GM12878 (cell line): Measurements from ENCODE around the gene ECT2L. TPM values are rescaled to one million over a fixed set of nuclear protein-coding genes. Genes with fewer than 3 reads are reported as not detected.

ENCODE experiments used
- ATAC-seq: fragments of 200-7000 bp; cut with Tn5 transposase; 3 replicates; pipeline ENCODE4 v1.9.1; 2020; ENCODE audit warnings: mild to moderate bottlenecking, moderate library complexity
- BruUV-seq: library from RNA; stranded (reverse); fragments of 400-500 nt; replicated peaks from 2 replicates; lab custom pipeline; 2021; lab: Mats Ljungman, UMichigan
- CTCF ChIA-PET: fragments of 300-600 bp; sonication (Branson Sonifier 250); formaldehyde crosslinking; extraction: SDS; loops from one replicate; lab custom pipeline; 2021; ENCODE audit warnings: inconsistent platforms; lab: Yijun Ruan, JAX
- POLR2A ChIA-PET: fragments of 350-600 bp; formaldehyde crosslinking; extraction: SDS; loops from one replicate; lab custom pipeline; 2021; ENCODE audit warnings: inconsistent platforms; lab: Charles Lee
- RAD21 ChIA-PET: fragments of 300-600 bp; sonication (Branson Sonifier 250); formaldehyde crosslinking; loops from one replicate; lab custom pipeline; 2023; ENCODE audit warnings: antibody characterized with exemption; ENCODE audit not compliant: unreplicated experiment; lab: Charles Lee
- SMC1A ChIA-PET: fragments of 300-600 bp; sonication (Branson Sonifier 250); formaldehyde crosslinking; loops from one replicate; lab custom pipeline; 2023; ENCODE audit not compliant: unreplicated experiment, uncharacterized antibody; lab: Charles Lee
- DNase-seq: peaks from one replicate; pipeline ENCODE4 v3.0.0-alpha.2; 2011; ENCODE audit warnings: low read depth, low spot score
- FAIRE-seq: peaks from 3 replicates; lab custom pipeline; 2011; peaks lifted over from hg19 to GRCh38; lab: Jason Lieb, UNC
- H2AFZ ChIP-seq: 2 replicates; pipeline ENCODE4 v1.6.0; 2011; ENCODE audit warnings: low read depth, low read length, control low read depth; ENCODE audit not compliant: control insufficient read depth
- H3K27ac ChIP-seq: 2 replicates; pipeline ENCODE4 v1.5.1; 2011; ENCODE audit warnings: control low read depth; ENCODE audit not compliant: control insufficient read depth, insufficient read depth
- H3K27me3 ChIP-seq, 2 experiments: replicated peaks in 1 of 2; 2 replicates each; pipeline versions ENCODE4 v1.6.0 to v1.6.1; 2011; ENCODE audit warnings: low read length in 1 of 2; ENCODE audit not compliant: control insufficient read depth in 2 of 2, insufficient read depth in 2 of 2
- H3K36me3 ChIP-seq, 2 experiments: 2 replicates each; pipeline ENCODE4 v1.5.1; 2011; ENCODE audit warnings: low read length in 1 of 2; ENCODE audit not compliant: control insufficient read depth in 2 of 2, insufficient read depth in 2 of 2
- H3K4me1 ChIP-seq: 2 replicates; pipeline ENCODE4 v1.6.1; 2011; ENCODE audit warnings: mild to moderate bottlenecking, low read length, moderate library complexity, mixed read lengths; ENCODE audit not compliant: control insufficient read depth, insufficient read depth
- H3K4me2 ChIP-seq: 2 replicates; pipeline ENCODE4 v1.6.0; 2011; ENCODE audit warnings: control low read depth; ENCODE audit not compliant: control insufficient read depth, insufficient read depth
- H3K4me3 ChIP-seq: fragments of 200-600 bp; sonication (generic); 2 replicates; pipeline ENCODE4 v1.5.1; 2016
- H3K79me2 ChIP-seq: 2 replicates; pipeline ENCODE4 v1.6.0; 2011; ENCODE audit warnings: low read length; ENCODE audit not compliant: control insufficient read depth, insufficient read depth
- H3K9ac ChIP-seq: 2 replicates; pipeline ENCODE4 v1.8.0; 2011; ENCODE audit warnings: low read length, control low read depth, mixed read lengths; ENCODE audit not compliant: control insufficient read depth, insufficient read depth
- H3K9me3 ChIP-seq: replicated peaks from 3 replicates; pipeline ENCODE4 v1.5.1; 2011; ENCODE audit warnings: mild to moderate bottlenecking, low read length; ENCODE audit not compliant: control insufficient read depth, insufficient read depth
- H4K20me1 ChIP-seq: 2 replicates; pipeline ENCODE4 v1.6.0; 2011; ENCODE audit not compliant: control insufficient read depth, insufficient read depth
- ETV6 ChIP-seq, 2 experiments: fragments of 450-650 bp in 1 of 2; IDR thresholded peaks in 1 of 2; conservative IDR thresholded peaks in 1 of 2; 2 replicates each; pipeline ENCODE4 v1.6.1; 2014; ENCODE audit warnings: antibody characterized with exemption in 1 of 2, borderline replicate concordance in 1 of 2, low read depth in 1 of 2, mild to moderate bottlenecking in 1 of 2, moderate library complexity in 1 of 2
- HCFC1 ChIP-seq: fragments of 150-350 bp; IDR thresholded peaks from 2 replicates; pipeline ENCODE4 v1.6.1; 2014; ENCODE audit warnings: low read length
- MTA2 ChIP-seq: fragments of 450-650 bp; IDR thresholded peaks from 2 replicates; pipeline ENCODE4 v1.6.1; 2016; ENCODE audit warnings: low read depth, mild to moderate bottlenecking, moderate library complexity
- RAD51 ChIP-seq: fragments of 450-650 bp; IDR thresholded peaks from 2 replicates; pipeline ENCODE4 v1.6.1; 2016; ENCODE audit warnings: moderate library complexity, mild to moderate bottlenecking, inconsistent platforms
- RFX5 ChIP-seq: IDR thresholded peaks from 2 replicates; pipeline ENCODE4 v1.6.1; 2011; ENCODE audit warnings: low read depth, low read length, improper control_type of control experiment
- ZBTB4 ChIP-seq: fragments of 450-650 bp; formaldehyde crosslinking; IDR thresholded peaks from 2 replicates; pipeline ENCODE4 v1.4.0; 2022; ENCODE audit warnings: mild to moderate bottlenecking, moderate library complexity
- WGBS: methylation state at CpG from one replicate; pipeline ENCODE4 v1.1.6; 2016; ENCODE audit warnings: low lambda C conversion rate; ENCODE audit not compliant: insufficient replicate concordance, insufficient coverage; ENCODE audit errors: missing lambda C conversion rate; 5-methylcytosine and 5-hydroxymethylcytosine counted together
- in situ Hi-C: fragments of 300-500 bp; cut with MboI; formaldehyde crosslinking; loops from 9 replicates; pipeline ENCODE4 v1.14.3; 2018; ENCODE audit warnings: mixed read lengths
- intact Hi-C: fragments of 100-400 bp; cut with micrococcal nuclease; formaldehyde crosslinking; loops from one replicate; pipeline ENCODE4 v1.14.2; 2022; ENCODE audit not compliant: unreplicated experiment
- polyA plus RNA-seq, 11 experiments: library from polyadenylated mRNA; depleted of rRNA in 4 of 11; unstranded in 6 of 11; stranded (reverse) in 5 of 11; fragments of >200 nt; fragmentation: Nextera tagmentation in 4 of 11; fragmentation: Illumina TruSeq in 1 of 11; extraction: Ambion mirVana in 4 of 11; extraction: Trizol in 1 of 11; gene quantifications; 1 replicate in 1 of 11; 2 replicates in 10 of 11; pipeline versions ENCODE4 v1.2.1 to v1.2.3, GENCODE V29; 2011 to 2016; ENCODE audit warnings: inconsistent platforms in 2 of 11, missing spikeins in 2 of 11, low read depth in 1 of 11
- total RNA-seq, 4 experiments: library from RNA; depleted of rRNA in 3 of 4; stranded (reverse); fragments of >200 nt in 3 of 4; fragmentation: Illumina TruSeq in 1 of 4; extraction: Trizol in 1 of 4; gene quantifications; 2 replicates each; pipeline versions ENCODE4 v1.2.1 to v1.2.3, GENCODE V29; 2013 to 2021
- TF ChIP-seq, protein P1 (sequence below): IDR thresholded peaks from 2 replicates; pipeline ENCODE4 v1.6.1; 2011; ENCODE audit warnings: mild to moderate bottlenecking, low read depth, low read length, moderate library complexity; ENCODE audit not compliant: insufficient replicate concordance

The ECT2L gene
- total and polyA plus RNA-seq, 10 of the 15 experiments (the other 5 are each of a cell fraction or from before 2014, with no cell fraction given), result 0.05 to 0.09 TPM; not detected in 8

DNA sequence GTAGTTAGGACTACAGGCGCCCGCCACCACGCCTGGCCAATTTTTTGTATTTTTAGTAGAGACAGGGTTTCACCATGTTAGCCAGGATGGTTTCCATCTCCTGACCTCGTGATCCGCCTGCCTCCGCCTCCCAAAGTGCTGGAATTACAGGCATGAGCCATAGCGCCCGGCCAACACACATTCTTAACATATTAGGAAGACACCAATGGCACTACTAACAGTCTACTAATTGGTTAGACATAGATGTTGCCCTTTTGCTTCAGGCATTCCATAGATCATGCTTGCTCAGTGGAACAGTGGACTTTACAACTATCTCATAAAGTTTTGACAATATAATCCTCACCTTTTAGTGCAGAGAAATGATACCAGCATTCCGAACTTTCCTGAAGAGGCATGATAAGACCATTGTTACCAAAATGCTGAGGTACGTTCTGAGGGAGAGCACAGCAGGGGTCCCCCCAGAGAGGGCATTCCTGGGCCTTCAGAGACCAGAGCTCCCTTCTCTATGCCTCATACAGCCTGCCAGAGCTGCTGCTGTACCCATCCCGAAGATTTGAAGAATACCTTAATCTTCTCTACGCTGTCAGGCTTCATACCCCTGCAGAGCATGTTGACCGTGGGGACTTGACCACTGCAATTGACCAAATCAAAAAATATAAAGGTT lies 89.4 kb downstream of the ECT2L start:
- POLR2A ChIA-PET, result no interaction called here
- intact Hi-C loops, result no loop called here
- no peaks in the 10 kb centered on the region for H3K36me3 ChIP-seq
- H3K27me3 ChIP-seq, result no peaks in the 10 kb centered on the region
- no peak for FAIRE-seq
- H3K27ac ChIP-seq, result no peak overlapping the region
- TF ChIP-seq HCFC1, result no peak
- TF ChIP-seq RFX5, result no peak
- no peak for TF ChIP-seq RAD51
- RAD21 ChIA-PET, result no interaction called here
- no peak for ATAC-seq
- no peak overlapping the region for H3K4me3 ChIP-seq
- no peak for DNase-seq
- H3K4me2 ChIP-seq, result no peak overlapping the region
- no TSS peak for BruUV-seq
- no peaks in the 10 kb centered on the region for H3K9me3 ChIP-seq
- CTCF ChIA-PET, result no interaction called here
- peaks cover 22% of the 10 kb centered on the region for H3K4me1 ChIP-seq
- H4K20me1 ChIP-seq, result no peaks in the 10 kb centered on the region
- H2AFZ ChIP-seq, result no peak overlapping the region
- no peaks in the 10 kb centered on the region for H3K79me2 ChIP-seq
- in situ Hi-C loops, result no loop called here
- H3K9ac ChIP-seq, result no peak overlapping the region
- SMC1A ChIA-PET, result interaction anchor here (1.7 kb wide), 1 partner anchor 97 kb away, joined by 3 read pairs; no protein-coding TSS in a partner anchor
- 80% methylated on average over 13 of the region's 13 CpGs for WGBS

DNA sequence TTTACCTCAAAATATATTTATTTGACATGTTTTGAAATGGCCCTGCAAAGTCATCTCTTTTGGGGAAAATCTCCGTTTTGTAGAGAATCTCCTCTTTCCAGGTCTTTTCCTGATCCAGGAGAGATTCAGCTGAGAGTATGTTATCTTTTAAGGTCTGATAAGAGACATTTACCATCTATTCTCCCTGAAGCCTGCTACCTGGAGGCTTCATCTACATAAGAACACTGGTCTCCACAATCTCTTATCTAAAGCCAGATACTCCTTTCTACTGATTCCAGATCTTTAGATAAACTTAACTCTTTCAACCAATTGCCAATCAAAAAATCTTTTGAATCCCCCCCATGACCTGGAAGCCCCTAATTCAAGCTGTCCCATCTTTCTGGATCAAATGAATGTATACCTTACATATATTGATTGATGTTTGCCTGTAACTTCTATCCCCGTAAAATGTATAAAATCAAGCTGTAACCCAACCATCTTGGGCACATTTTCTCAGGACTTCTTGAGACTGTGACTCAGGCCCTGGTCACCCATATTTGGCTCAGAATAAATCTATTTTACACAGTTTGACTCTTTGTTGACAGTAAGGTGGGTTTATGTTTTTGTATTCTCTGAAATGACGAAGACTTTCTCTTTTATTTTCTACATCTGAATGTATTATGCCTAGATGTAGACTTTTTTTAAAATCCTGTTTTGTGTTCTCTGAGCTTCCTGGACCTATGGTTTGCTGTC lies 95.5 kb downstream of the ECT2L start:
- Histone ChIP-seq H3K9ac (no peak overlapping the region), H3K27ac (no peak overlapping the region), H3K4me2 (no peak overlapping the region), H2AFZ (no peak overlapping the region), H3K36me3 (no peaks in the 10 kb centered on the region), H3K4me3 (no peak overlapping the region), H3K27me3 (no peaks in the 10 kb centered on the region), H3K9me3 (no peaks in the 10 kb centered on the region), H4K20me1 (no peaks in the 10 kb centered on the region), H3K79me2 (no peaks in the 10 kb centered on the region), H3K4me1 (peaks cover 12% of the 10 kb centered on the region)
- ChIA-PET POLR2A (interaction anchor here (0.6 kb wide), 1 partner anchor 9 kb away, joined by 3 read pairs; no protein-coding TSS in a partner anchor), RAD21 (interaction anchor here (5.3 kb wide), 1 partner anchor 9 kb away, joined by 27 read pairs; no protein-coding TSS in a partner anchor), CTCF (interaction anchor here (1.0 to 1.2 kb wide), 2 partner anchors 8 to 9 kb away, joined by 3 read pairs; no protein-coding TSS in a partner anchor), SMC1A (interaction anchor here (0.7 to 5.8 kb wide), 5 partner anchors 10 to 75 kb away, joined by 3 to 68 read pairs (median 3); no protein-coding TSS in a partner anchor)
- in situ Hi-C loops (no loop called here), intact Hi-C loops (no loop called here)
- 89% methylated on average over 3 of the region's 3 CpGs for WGBS
- TSS peak; percentile 38 for BruUV-seq
- FAIRE-seq, result no peak
- DNase-seq, result no peak
- no peak for ATAC-seq
- TF ChIP-seq, protein P1, sequence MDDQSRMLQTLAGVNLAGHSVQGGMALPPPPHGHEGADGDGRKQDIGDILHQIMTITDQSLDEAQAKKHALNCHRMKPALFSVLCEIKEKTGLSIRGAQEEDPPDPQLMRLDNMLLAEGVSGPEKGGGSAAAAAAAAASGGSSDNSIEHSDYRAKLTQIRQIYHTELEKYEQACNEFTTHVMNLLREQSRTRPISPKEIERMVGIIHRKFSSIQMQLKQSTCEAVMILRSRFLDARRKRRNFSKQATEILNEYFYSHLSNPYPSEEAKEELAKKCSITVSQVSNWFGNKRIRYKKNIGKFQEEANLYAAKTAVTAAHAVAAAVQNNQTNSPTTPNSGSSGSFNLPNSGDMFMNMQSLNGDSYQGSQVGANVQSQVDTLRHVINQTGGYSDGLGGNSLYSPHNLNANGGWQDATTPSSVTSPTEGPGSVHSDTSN, result no peak
- no peak for TF ChIP-seq MTA2
- no peak for TF ChIP-seq ETV6 (conservative IDR thresholded peaks at IDR 0.05 in 1 of 2, IDR thresholded peaks at IDR 0.05 in 1 of 2; ENCODE audit: borderline replicate concordance in 1 of 2, low read depth in 1 of 2)
- TF ChIP-seq ZBTB4 (CRISPR knock-in tag), result no peak
